Measurements from ENCODE around the gene FRY.

The FRY gene

DNA sequence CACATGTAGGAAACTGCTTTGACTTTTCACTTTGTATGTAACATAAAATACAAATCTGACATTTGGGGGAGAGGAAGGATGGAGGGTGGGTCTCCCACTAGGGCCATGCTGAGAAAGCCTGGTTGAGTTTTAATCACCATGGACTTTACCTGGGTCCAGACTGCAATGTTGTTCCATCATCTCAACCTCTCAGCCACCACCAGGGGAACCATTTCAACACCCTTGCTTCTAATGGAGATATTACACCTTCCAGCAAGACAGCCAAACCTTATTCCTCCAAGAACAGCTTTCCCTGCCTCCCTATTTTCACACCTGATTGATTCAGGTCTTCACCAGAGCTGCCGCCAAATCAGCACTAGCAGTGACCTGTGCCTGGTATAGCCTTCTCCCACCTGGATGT lies 227.5 kb downstream of the FRY start:
- no peak for DNase-seq (ENCODE audit: low read depth in 2 of 2)

DNA sequence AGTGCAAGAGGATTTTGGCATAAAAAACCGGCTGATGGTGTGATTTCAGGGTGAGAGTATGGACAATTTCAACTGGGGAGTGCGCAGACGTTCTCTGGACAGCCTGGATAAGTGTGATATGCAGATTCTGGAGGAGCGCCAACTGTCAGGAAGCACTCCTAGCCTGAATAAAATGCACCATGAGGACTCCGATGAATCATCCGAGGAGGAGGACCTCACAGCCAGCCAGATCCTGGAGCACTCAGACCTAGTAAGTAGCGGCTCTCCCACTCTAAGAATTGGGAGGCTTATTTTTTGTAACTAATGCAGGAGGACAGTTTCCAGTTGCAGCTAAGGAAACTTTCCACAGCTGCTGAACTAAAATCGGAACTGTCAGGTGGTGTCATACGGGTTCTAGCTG lies 230.0 kb downstream of the FRY start:
- DNase-seq (ENCODE audit: low read depth in 2 of 2), result no peak

DNA sequence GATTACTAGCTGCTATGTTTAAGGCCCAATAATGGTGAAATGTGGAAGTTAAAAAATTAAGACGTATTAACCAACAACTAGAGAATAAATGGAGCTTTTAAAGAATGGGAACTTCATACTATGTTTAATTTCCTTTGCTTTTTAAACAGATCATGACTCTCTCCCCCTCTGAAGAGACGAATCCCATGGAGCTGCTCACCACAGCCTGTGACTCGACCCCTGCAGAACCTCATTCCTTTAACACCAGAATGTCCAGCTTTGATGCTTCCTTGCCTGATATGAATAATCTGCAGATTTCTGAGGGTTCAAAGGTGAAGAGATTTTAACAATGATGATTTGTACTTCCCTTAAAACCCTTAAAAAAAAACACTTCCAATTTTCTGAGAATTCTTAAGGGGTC lies 230.6 kb downstream of the FRY start:
- DNase-seq (ENCODE audit: low read depth in 2 of 2), result no peak

DNA sequence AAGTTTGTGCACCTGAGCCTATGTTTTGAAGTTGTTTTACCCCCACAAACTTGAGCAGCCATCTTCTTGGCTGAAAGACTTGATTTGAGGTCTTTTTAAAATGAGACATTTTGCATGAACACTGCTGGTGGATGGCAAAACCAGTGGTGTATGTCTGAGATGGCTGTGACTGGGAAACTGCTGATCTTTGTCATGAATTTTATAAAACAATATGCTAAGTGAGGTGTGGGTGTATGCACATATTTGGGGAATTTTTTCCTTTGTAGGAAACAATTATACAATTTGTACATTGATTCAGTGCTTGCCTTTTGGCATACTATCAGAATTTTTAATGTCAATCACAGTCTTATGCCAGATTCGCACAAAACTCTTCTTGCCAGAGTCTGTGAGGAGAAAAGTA lies 231.0 kb downstream of the FRY start:
- DNase-seq (ENCODE audit: low read depth in 2 of 2), result no peak

DNA sequence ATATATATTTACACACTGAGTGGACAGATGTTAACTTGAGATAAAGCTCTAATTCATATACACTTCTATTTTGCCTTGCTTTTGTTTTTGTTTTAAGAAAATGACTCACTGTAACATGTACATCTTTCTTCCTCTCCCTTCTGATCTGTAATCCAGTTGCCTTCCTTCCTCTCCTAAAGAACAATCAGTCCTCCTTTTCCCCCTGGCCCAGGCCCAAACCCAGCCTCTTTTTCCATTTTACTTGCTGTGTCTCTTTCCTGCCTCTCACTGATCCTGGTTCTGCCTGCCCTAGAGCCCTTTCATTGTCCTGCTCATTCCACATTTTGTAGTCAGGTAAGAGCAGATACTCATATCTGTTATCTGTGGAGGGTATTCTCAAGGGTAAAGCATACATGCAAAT lies 232.8 kb downstream of the FRY start:
- DNase-seq (ENCODE audit: low read depth in 2 of 2), result no peak

DNA sequence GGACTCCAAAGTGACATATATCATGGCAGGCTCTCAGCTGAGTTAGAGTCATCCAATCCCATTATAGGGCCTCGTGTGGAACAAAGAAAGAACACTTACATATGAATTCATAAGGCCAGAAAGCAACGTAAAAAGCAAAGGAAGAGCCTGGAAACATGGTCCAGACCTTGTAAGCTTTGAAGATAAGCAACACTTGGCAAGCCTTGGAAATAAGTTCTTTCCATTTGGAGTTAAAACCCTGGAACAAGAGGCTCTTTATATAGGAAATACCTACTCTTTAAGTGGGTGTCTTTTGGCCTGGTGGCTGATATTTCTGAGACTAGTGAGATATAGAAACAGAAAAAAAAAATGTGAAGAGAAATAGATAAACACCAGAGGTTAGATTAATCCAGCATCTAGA lies 234.2 kb downstream of the FRY start:
- no peak for DNase-seq (ENCODE audit: low read depth in 2 of 2)

DNA sequence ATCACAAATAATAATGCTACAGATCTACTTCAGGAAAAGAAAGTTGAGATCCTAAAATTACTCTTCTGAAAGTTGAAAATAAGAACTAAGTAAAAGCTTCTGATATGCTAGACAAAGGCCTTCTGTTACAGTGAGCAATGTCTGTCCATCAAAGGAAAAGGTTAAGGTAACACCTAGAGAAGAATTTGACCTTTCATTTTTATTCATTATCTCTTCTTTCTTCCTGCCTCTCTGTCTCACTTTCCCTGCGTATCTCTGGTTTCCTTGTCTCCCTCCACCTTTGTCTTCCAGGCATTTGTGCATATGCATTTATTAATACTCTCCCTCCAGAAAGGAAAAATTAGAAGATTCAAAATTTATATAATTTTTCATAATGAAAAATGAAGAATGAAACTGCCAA lies 234.6 kb downstream of the FRY start:
- DNase-seq (ENCODE audit: low read depth in 2 of 2), result no peak

DNA sequence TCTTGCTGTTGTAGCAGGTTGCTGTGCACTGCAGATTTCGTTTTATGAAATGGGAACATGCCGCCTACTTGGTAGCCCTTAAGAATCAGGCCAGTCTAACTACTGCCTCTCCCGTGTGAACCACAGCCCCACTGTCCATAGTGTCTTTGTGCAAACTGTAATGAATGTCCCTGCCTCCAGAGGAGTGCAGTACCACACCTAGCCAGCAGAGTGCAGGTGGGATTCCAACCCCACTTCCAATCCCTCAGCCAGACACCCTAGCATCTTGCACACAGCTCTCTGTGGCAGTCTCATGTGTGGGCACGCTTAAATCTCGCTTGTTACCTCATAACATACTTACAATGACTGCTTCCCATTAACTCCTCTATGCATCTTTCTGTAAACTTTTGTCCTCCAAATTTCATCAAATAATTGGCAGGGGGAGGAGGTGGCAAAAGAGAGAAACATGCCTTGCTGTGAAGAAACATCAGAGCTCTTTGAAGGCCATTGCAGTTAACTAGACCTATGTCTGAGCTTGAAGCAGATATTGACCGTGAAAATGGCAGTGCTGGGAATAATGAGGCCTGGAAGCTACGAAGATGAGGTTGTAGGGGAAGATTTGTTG lies 236.4 kb downstream of the FRY start:
- no peak for DNase-seq (ENCODE audit: low read depth in 2 of 2)

DNA sequence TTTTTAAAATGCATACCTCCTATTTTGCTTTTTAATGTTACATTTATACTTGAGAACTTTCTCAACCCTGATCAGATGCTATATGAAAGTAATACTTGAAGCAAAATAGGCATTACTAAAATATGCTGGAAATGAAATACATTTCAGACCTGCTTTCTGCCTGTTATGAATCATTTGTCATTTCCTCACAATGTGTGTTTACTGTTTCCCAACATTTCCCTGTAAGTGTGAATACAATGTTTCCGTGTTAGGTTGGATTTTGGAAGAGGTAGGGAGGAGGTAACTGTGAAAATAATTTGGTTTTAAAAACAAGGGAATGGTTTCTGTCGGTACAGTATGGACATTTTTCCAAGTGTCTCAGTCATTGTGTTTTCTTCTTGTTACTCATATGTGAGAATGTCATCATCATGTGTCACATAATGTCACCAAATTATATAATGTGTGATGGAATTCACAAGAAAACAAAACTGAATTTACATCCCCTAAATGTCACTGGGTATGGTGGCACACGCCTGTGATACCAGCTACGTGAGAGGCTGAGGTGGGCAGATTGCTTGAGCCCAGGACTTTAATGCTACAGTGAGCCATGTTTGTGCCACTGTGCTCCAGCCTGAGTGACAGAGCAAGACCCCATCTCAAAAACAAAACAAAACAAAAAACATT lies 240.6 kb downstream of the FRY start:
- no peak for DNase-seq (ENCODE audit: low read depth in 2 of 2)

DNA sequence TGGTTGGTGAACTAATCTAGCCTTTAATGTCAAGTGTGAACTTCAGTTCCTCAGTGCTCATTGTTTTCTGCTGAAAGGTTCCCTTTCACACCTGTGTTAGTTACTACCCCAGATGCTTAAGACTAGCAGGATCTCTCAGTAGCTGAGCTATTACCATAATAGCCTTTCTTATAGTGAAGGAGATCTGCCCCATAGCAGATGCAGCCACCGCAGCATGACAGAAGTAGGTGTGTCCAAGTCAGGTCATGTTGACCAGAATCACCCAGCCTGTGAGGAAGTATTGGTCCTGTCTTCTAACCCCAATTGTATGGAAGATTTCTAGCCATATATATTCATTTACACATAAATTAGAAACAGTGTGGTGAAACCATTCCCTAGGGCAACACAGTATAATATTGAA lies 246.3 kb downstream of the FRY start:
- no peak for DNase-seq (ENCODE audit: low read depth in 2 of 2)

DNA sequence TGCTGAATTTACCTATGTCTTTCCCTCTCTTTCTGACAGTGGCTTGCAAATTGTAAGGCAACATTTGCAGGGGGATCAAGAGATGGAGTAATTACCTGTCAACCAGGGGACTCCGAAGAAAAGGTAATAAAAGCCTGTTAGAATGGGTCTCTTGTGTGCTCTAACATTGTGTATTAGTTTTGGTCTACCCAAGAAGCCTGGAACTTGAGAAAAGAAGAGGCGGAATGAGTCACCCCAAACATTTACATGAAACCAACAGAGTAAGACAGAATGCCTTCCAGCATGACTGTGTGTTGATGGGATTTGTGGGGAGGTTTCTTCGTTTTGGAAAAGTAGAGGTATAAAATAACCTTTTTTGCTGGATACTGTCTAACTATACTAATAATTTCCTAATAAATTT lies 246.9 kb downstream of the FRY start:
- no peak for DNase-seq (ENCODE audit: low read depth in 2 of 2)

DNA sequence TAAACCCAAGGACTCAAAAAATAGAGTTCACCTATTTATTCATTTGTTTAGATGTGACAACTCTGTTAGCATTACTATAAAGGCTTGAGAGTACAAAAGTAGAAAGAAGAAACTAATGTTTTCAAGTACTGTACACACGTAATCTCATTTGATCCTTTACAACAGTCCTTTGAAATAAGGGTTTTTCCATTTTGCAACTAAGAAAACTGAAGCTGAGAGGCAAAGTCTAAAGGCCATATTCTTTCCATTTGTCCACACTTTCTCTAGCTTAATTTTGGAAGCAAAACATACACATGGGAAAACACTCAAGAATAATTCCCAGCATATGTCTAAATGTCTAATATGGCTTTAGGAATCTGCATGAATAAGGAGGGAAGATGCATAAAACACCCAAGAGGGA lies 249.5 kb downstream of the FRY start:
- DNase-seq (ENCODE audit: low read depth in 2 of 2), result no peak

DNA sequence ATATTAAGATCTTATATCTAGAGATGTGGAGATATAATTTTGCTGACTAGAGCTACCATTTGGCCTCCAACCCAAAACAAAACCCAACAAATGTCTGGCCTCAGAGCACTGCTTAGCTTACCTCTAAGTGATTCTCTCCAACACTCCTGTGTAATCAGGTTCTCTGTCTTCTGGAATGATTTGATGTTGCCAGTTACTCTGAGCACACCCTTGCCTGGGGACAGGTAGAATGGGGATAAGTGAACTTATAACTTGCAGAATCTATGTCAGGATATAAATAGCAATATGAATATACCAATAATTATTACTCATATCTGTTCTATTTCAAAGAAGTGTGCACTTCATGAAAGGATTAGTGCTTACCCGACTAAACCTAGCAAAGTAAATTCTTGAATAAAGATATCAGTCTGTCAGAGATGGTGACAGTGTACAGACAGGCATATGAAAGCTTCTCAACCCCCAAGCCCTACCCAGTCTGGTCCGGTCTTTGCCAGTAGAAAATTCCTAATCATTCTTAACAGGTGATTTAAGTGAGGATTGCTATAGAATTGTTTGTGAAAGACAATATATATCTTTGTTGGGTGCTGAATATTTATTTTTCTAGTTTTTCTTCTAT lies 250.6 kb downstream of the FRY start:
- no peak for DNase-seq (ENCODE audit: low read depth in 2 of 2)

DNA sequence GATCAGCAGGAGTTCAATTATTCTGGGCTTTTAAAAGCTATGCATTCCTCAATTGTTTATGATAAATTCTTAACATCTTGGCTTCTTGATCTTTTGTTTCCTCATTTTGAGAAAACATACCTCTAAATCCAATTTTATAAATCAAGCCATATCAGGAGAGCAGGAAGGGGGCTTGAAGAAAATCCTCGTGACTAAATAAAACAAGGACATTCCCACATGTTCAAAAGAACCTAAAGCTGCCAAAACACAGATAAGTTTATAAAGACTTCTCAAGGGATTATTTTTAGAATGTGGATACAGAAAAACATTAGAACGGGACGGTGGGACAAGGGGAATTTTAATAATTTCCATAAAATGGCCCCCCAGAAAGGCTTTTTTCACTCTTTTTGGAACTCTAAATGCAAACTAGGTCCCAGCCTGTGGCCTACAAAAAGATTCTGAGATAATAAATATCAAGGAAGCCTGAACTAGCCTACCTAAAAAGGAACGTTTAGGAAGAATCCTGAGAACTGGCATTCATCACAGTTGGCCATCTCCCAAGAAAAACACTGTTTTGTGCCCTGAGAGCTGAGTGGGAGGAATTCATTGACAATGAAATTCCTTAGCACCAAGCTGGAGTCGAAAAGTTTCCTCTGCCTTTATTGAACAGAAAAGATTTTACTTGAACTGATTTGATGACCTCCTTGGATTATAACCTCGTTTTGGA lies 253.5 kb downstream of the FRY start:
- no peak for DNase-seq (ENCODE audit: low read depth in 2 of 2)

DNA sequence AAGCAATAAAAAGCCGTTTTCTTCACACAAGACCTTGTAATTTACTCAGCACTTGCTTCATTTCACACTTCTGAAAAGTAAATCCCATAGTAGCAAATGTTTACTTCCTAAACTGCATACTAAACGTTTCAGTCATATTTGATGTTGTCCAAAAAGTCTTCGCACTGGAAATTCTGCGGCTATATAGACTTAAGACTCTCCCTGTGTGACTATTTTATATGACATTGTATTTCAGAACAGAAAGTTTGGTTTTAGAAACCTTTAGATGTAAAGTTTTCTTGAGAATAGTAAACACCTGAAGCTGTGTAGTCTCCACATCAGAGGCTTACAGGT lies 254.0 kb downstream of the FRY start:
- DNase-seq (ENCODE audit: low read depth in 2 of 2), result no peak

DNA sequence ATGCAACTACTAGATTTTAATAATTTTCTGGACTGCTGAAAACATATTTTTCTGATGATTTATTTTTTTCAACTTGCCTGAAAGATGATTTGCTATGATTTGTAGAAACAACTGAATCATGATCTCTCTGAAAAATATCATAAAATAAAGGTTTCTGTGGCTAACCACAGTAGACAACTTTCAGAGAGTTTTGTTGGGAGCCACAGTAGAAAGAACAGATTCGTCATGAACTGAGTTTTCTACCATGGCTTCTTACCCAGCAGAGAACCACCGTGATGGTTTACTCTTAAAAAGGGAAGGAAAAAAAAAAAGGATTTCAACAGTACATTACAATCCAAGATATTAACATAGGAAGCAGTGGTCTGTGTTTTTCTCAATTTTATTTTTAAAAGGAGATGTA lies 265.6 kb downstream of the FRY start:
- DNase-seq (ENCODE audit: low read depth in 2 of 2), result no peak

DNA sequence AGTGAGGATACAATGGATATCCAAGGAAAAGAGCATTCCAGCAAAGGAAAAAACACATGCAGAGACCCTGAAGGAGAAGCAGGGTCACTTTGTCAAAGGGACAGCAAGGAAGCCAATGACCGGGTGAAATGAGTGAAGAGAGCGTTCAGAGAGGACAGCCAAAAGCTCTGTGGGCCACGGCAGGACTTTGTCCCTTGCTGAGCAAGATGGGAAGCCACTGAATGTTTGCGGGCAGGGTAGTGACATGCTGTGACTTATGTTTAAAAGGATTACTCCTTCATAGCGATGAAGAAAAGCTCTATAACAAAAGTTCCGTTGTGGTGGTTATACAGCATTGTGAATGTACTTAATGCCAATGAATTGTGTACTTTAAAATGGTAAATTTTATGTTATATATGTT lies 267.1 kb downstream of the FRY start:
- no peak for DNase-seq (ENCODE audit: low read depth in 2 of 2)

DNA sequence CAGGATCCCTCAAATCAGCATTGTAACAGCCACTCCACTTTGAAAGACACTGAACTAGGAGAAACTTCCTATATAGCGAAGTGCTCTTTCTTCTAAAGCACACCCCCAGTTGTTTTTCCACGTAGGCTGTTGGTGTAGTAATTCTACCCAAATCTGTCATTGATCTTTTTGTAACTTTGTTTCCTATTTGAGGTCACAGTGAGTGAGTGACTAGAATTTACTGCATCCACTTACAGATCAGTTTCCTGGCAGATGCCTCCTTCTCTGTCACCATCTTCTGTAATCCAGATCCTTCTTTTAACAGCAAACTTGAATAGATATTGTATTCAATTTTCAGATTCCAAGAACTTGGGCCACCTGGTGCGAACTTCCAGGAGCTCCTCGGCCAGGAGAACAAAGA lies 268.3 kb downstream of the FRY start:
- no peak for DNase-seq (ENCODE audit: low read depth in 2 of 2)

DNA sequence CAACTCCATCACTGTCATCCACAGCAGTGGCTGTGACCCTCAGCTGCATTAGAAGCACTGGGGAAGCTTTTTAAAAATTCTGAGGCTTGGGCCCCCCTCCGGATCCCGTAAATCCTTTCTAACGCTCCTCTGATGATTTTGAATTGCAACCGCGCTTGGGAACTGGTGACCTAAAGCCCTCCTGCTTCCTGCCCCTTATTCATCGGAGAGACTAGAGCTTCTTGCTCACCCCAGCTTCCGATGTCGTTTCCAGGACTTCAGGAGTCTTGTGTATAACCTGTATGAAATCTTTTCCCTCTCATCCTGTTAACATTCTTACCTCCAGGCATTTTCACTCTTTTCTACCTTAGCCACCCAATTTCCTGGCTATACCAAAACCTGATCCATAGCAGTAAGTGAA lies 268.8 kb downstream of the FRY start:
- DNase-seq (ENCODE audit: low read depth in 2 of 2), result no peak

DNA sequence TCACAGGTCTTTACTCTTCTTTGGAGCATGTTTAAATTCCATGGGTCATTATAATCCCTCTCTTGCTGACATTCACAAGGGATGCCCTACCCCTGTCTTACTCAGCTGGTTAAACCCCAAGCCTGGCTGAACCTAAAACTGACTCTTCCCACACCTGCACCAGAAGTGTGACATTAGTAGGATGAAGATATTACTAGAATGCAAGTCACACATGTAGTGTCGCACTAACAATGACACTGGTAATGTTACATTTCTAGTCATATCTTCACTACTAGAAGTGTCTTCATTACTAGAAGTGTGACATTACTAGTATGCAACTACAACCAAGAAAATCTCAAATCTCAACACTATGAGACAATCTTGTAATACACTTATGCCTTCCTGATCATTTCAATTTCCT lies 269.3 kb downstream of the FRY start:
- DNase-seq (ENCODE audit: low read depth in 2 of 2), result no peak

DNA sequence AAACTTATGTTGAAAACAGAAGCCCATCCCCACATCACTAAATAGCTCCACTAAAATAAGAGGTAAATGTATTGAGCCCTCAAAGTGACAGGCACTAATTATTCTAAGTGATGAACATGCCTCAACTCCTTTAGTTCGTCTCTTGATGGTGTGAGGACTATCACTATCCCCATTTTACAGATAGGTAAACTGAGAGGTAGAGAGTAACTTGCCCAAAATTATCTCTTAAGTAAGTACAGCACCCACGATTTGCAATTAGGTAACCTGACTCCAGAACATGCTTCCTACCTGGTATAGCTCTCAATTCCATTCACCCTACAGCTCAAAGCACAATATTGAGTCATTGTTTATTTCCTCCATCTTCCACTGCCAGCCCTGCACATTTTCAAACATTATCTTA lies 270.9 kb downstream of the FRY start:
- no peak for DNase-seq (ENCODE audit: low read depth in 2 of 2)

DNA sequence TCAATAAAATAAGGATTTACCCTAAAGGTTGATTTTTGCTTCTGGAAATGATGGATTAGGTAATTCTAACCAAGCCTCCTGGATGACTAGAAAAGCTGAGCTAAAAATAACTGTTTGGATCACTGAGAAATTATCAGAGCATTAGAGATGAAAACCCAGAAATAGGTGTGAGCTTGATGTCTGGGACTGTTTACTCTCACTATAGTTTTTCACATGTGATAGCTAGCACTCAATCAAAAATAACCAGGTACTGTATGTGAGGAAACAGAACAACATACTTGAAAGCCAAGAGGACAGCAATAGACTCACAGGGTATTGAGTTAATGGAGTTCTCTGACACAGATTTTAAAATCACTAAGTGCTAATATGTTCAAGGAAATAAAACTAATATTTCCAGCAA lies 274.1 kb downstream of the FRY start:
- DNase-seq (ENCODE audit: low read depth in 2 of 2), result no peak
